Liver (tissue), 9 donors: ENCODE data around the gene COG7. TPM values are rescaled to one million over a fixed set of nuclear protein-coding genes. Genes with fewer than 3 reads are reported as not detected.
"Not testable (repeated sequence)": the region's sequence is repeated elsewhere in the genome, so short reads cannot be mapped to it uniquely, and the experiment has no call there.

Experiments used
- DNase-seq: peaks from one replicate; pipeline ENCODE4 v3.0.0-alpha.2; 2017; ENCODE audit warnings: low spot score
- H3K27ac ChIP-seq, 2 donors: one replicate each; pipeline ENCODE4 v1.7.0; 2013; ENCODE audit warnings: inconsistent platforms in 2 of 2, low read length in 2 of 2, control low read depth in 1 of 2, low read depth in 1 of 2, mild to moderate bottlenecking in 1 of 2
- H3K27me3 ChIP-seq, 4 donors: one replicate each; pipeline versions ENCODE4 v1.6.1 to v1.7.0; 2013; ENCODE audit warnings: low read length in 3 of 4, inconsistent platforms in 1 of 4, mild to moderate bottlenecking in 1 of 4, moderate library complexity in 1 of 4; ENCODE audit not compliant: control insufficient read depth in 4 of 4, insufficient read depth in 4 of 4
- H3K36me3 ChIP-seq, 4 donors: one replicate each; pipeline versions ENCODE4 v1.6.1 to v1.7.0; 2013; ENCODE audit warnings: low read length in 3 of 4, mild to moderate bottlenecking in 3 of 4, low read depth in 1 of 4, moderate library complexity in 1 of 4; ENCODE audit not compliant: control insufficient read depth in 4 of 4, insufficient read depth in 3 of 4
- H3K4me1 ChIP-seq, 4 donors: one replicate each; pipeline versions ENCODE4 v1.6.1 to v1.7.0; 2013; ENCODE audit warnings: low read length in 3 of 4, mild to moderate bottlenecking in 3 of 4, moderate library complexity in 1 of 4; ENCODE audit not compliant: control insufficient read depth in 4 of 4, insufficient read depth in 4 of 4
- H3K4me3 ChIP-seq, 3 donors: one replicate each; pipeline versions ENCODE4 v1.6.1 to v1.7.0; 2013; ENCODE audit warnings: low read length in 3 of 3, control low read depth in 1 of 3, low read depth in 1 of 3, mild to moderate bottlenecking in 1 of 3
- H3K9ac ChIP-seq, 2 donors: one replicate each; pipeline ENCODE4 v1.7.0; 2013; ENCODE audit warnings: low read length in 2 of 2, mild to moderate bottlenecking in 2 of 2, moderate library complexity in 2 of 2, control low read depth in 1 of 2, low read depth in 1 of 2
- H3K9me3 ChIP-seq, 4 donors: one replicate each; pipeline versions ENCODE4 v1.6.1 to v1.7.0; 2013; ENCODE audit warnings: low read length in 3 of 4; ENCODE audit not compliant: control insufficient read depth in 4 of 4
- CTCF ChIP-seq: fragments of 150-350 bp; IDR thresholded peaks from 2 replicates; pipeline ENCODE4 v1.5.1; 2017; ENCODE audit warnings: improper control_type of control experiment, low read depth, low read length; ENCODE audit not compliant: missing input control
- EGR1 ChIP-seq, 2 donors: IDR thresholded peaks; 2 replicates each; pipeline ENCODE4 v1.6.1; 2016 to 2018; ENCODE audit warnings: antibody characterized with exemption in 2 of 2, low read depth in 2 of 2
- FOXA1 ChIP-seq: IDR thresholded peaks from 2 replicates; pipeline ENCODE4 v1.6.1; 2016; ENCODE audit warnings: antibody characterized with exemption
- FOXA2 ChIP-seq: IDR thresholded peaks from 2 replicates; pipeline ENCODE4 v1.6.1; 2016; ENCODE audit warnings: antibody characterized with exemption
- HNF4G ChIP-seq: IDR thresholded peaks from 2 replicates; pipeline ENCODE4 v1.6.1; 2016; ENCODE audit warnings: antibody characterized with exemption
- MAX ChIP-seq: IDR thresholded peaks from 2 replicates; pipeline ENCODE4 v1.6.1; 2016; ENCODE audit warnings: antibody characterized with exemption
- RAD21 ChIP-seq, 2 donors: IDR thresholded peaks; 2 replicates each; pipeline ENCODE4 v1.6.1; 2016; ENCODE audit warnings: antibody characterized with exemption in 2 of 2, mild to moderate bottlenecking in 2 of 2
- REST ChIP-seq: IDR thresholded peaks from 2 replicates; pipeline ENCODE4 v1.6.1; 2016; ENCODE audit warnings: antibody characterized with exemption, mild to moderate bottlenecking
- RXRA ChIP-seq, 2 donors: IDR thresholded peaks; 2 replicates each; pipeline ENCODE4 v1.6.1; 2017 to 2018; ENCODE audit warnings: antibody characterized with exemption in 2 of 2, mild to moderate bottlenecking in 1 of 2
- TAF1 ChIP-seq: conservative IDR thresholded peaks from 2 replicates; pipeline ENCODE4 v1.6.1; 2016; ENCODE audit warnings: antibody characterized with exemption, mild to moderate bottlenecking
- YY1 ChIP-seq: IDR thresholded peaks from 2 replicates; pipeline ENCODE4 v1.6.1; 2016; ENCODE audit warnings: antibody characterized with exemption, mild to moderate bottlenecking
- ZBTB33 ChIP-seq: IDR thresholded peaks from 2 replicates; pipeline ENCODE4 v1.6.1; 2016; ENCODE audit warnings: antibody characterized with exemption
- WGBS: extraction: QIAGEN DNeasy Blood & Tissue Kit; methylation state at CpG from one replicate; pipeline ENCODE4 v1.1.7; 2013; 5-methylcytosine and 5-hydroxymethylcytosine counted together
- polyA plus RNA-seq, 2 donors: library from polyadenylated mRNA; stranded (reverse) in 1 of 2; unstranded in 1 of 2; fragments of 200-250 nt in 1 of 2; fragments of >200 nt in 1 of 2; fragmentation: Nextera tagmentation in 1 of 2; extraction: Ambion mirVana in 1 of 2; gene quantifications; one replicate each; pipeline versions ENCODE4 v1.2.1 to v1.2.3, GENCODE V29; 2013 to 2015
- total RNA-seq, 2 donors: library from RNA; depleted of rRNA; stranded (reverse); fragments of >200 nt; gene quantifications; one replicate each; pipeline ENCODE4 v1.2.3, GENCODE V29; 2014
- donor health status: healthy.
- donor health status: healthy.
- donor health status: healthy.
- donor health status: healthy.
- donor health status: healthy.

The COG7 gene
- total and polyA plus RNA-seq, 4 donors, result 5.1 to 11.4 (median 6.6) TPM

GRCh38 chr16:23383881-23384280 lies 69.1 kb downstream of the COG7 start:
- no peak overlapping the region for H3K27ac ChIP-seq
- WGBS, result 95% methylated on average over 3 of the region's 3 CpGs
- H3K9me3 ChIP-seq, result no peaks in the 10 kb centered on the region
- DNase-seq, result no peak
- TF ChIP-seq FOXA1, result no peak
- no peak for TF ChIP-seq CTCF
- no peak for TF ChIP-seq MAX
- no peak for TF ChIP-seq RAD21 (IDR thresholded peaks at IDR 0.05)
- no peak for TF ChIP-seq YY1
- no peak for TF ChIP-seq TAF1
- no peak for TF ChIP-seq REST
- TF ChIP-seq RXRA (IDR thresholded peaks at IDR 0.05), result no peak
- no peak for TF ChIP-seq FOXA2
- H3K4me1 ChIP-seq, result no peaks in the 10 kb centered on the region
- H3K36me3 ChIP-seq, result peaks cover 0 to 3% (median 0%) of the 10 kb centered on the region in 4 donors
- H3K27me3 ChIP-seq, result no peaks in the 10 kb centered on the region
- no peak overlapping the region for H3K4me3 ChIP-seq
- no peak overlapping the region for H3K9ac ChIP-seq

- no peaks in the 10 kb centered on the region for H3K27me3 ChIP-seq
- H3K36me3 ChIP-seq, result no peaks in the 10 kb centered on the region
- 92% methylated on average over 6 of the region's 6 CpGs for WGBS
- no peak overlapping the region for H3K9ac ChIP-seq
- no peak overlapping the region for H3K27ac ChIP-seq
- TF ChIP-seq ZBTB33 (no peak), EGR1 (IDR thresholded peaks at IDR 0.05; ENCODE audit: low read depth in 2 of 2) (no peak), HNF4G (no peak), MAX (no peak)
- no peak for DNase-seq
- no peaks in the 10 kb centered on the region for H3K4me1 ChIP-seq
- H3K9me3 ChIP-seq, result no peaks in the 10 kb centered on the region
- H3K4me3 ChIP-seq, result no peak overlapping the region
These were observed 70.7 kb downstream of the COG7 start for GRCh38 chr16:23382279-23382678.

GRCh38 chr16:23381702-23382101 lies 71.3 kb downstream of the COG7 start:
- not testable (repeated sequence) for H3K4me1 ChIP-seq, H3K9me3 ChIP-seq, H3K27ac ChIP-seq, H3K4me3 ChIP-seq, H3K36me3 ChIP-seq, H3K9ac ChIP-seq, DNase-seq, H3K27me3 ChIP-seq
- WGBS, result 96% methylated on average over 9 of the region's 9 CpGs
